22Rv1 (cell line): ENCODE data around the gene IFITM1.

ENCODE experiments used
- H3K27ac ChIP-seq: fragments of 450-650 bp; 2 replicates; pipeline ENCODE4 v1.5.1; 2017
- ZFX ChIP-seq: fragments of 450-650 bp; IDR thresholded peaks from 2 replicates; pipeline ENCODE4 v1.6.1; 2017; ENCODE audit warnings: antibody characterized with exemption, borderline replicate concordance
- TF ChIP-seq, protein P1 (sequence below): fragments of 450-650 bp; IDR thresholded peaks from 2 replicates; pipeline ENCODE4 v1.5.1; 2017; ENCODE audit warnings: mild to moderate bottlenecking

The IFITM1 gene

DNA sequence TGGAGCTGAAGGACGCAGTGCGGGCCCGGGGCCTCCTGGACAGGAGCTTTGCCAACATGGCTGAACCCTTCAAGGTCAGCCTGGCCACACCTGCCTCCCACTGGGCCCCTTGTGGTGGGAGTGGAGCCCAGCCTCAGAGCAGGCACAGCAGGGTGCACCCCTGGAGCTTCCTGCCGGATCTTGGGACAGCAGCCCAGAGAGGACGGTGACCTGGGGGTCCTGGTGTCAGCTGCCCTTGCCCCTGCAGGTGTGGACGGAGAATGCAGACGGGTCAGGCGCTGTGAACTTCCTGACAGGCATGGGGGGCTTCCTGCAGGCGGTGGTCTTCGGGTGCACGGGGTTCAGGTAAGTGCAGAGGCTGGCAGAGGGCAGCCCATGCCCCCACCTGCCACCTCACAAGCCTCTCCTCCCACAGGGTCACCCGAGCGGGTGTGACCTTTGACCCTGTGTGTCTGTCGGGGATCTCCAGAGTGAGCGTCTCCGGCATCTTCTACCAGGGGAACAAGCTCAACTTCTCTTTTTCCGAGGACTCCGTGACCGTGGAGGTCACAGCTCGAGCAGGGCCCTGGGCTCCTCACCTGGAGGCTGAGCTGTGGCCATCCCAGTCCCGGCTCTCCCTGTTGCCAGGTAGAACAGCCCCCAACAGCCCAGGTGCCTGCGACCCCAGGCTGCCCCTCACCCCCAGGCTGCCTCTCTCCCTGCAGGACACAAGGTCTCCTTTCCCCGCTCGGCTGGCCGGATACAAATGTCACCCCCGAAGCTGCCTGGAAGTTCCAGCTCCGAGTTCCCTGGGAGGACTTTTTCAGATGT lies 19.8 kb upstream of the IFITM1 start:
- TF ChIP-seq ZFX = no peak
- TF ChIP-seq, protein P1, sequence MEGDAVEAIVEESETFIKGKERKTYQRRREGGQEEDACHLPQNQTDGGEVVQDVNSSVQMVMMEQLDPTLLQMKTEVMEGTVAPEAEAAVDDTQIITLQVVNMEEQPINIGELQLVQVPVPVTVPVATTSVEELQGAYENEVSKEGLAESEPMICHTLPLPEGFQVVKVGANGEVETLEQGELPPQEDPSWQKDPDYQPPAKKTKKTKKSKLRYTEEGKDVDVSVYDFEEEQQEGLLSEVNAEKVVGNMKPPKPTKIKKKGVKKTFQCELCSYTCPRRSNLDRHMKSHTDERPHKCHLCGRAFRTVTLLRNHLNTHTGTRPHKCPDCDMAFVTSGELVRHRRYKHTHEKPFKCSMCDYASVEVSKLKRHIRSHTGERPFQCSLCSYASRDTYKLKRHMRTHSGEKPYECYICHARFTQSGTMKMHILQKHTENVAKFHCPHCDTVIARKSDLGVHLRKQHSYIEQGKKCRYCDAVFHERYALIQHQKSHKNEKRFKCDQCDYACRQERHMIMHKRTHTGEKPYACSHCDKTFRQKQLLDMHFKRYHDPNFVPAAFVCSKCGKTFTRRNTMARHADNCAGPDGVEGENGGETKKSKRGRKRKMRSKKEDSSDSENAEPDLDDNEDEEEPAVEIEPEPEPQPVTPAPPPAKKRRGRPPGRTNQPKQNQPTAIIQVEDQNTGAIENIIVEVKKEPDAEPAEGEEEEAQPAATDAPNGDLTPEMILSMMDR = no peak
- H3K27ac ChIP-seq = no peak overlapping the region

DNA sequence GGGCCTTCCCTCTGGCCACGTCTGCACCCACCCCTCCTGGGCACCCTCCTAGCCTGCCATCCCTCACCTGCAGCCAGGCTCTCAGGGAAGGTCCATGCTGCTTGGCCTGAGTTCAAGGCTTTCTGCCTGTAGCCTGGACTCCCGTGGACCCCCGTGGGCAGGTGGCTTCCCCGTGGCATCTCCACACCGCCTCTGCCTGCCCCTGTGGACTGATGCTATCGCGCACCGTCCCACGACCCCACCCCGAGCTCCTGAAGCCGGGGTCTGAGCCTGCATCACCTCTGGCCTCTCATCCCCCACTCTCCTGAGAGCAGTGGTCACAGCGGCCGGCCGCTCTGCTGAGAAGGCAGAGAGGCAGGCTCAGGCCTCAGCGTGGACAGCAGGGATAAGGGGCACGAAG lies 19.1 kb upstream of the IFITM1 start:
- no peak overlapping the region for H3K27ac ChIP-seq
- TF ChIP-seq, protein P1 = no peak
- TF ChIP-seq ZFX = no peak

DNA sequence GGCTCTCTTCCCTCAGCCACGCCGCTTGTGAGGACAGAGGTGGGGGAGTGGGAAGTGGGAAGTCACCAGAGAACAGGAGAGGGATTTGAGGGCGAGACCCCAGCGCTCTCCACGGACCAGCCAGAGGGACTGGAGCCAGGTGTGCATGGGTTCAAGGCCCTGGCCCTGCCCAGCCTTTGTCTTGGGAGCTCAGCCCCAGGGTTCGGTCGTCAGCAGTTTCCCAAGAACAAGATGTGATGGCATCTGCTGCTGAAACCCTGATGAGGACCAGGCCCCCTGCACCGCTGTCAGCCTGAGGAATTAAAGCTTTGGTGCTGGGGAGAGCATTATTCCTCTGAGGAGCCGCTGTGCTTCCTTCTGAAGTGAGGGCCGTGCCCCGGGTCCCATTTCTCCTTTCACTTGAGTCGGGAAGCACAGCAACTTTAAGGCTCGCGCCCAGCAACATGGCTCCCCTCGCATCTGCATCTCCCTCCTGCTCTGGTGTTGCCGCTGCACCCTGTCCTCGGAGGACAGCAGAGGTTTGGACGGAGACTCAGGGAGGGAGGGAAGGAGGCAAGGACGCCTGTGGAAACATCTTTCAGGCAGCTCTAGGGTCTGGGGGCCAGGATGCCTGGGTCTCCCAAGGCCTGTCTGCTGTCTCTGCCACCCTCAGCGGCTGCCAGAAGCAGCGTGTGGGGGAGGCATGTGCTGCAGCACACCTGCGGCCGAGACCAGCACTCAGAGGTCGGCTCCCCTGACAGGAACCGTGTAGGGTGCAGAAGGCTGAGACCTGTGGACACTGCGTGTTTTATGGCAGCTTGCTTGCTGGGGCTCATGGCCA lies 18.3 kb upstream of the IFITM1 start:
- H3K27ac ChIP-seq = no peak overlapping the region
- TF ChIP-seq, protein P1 = no peak

DNA sequence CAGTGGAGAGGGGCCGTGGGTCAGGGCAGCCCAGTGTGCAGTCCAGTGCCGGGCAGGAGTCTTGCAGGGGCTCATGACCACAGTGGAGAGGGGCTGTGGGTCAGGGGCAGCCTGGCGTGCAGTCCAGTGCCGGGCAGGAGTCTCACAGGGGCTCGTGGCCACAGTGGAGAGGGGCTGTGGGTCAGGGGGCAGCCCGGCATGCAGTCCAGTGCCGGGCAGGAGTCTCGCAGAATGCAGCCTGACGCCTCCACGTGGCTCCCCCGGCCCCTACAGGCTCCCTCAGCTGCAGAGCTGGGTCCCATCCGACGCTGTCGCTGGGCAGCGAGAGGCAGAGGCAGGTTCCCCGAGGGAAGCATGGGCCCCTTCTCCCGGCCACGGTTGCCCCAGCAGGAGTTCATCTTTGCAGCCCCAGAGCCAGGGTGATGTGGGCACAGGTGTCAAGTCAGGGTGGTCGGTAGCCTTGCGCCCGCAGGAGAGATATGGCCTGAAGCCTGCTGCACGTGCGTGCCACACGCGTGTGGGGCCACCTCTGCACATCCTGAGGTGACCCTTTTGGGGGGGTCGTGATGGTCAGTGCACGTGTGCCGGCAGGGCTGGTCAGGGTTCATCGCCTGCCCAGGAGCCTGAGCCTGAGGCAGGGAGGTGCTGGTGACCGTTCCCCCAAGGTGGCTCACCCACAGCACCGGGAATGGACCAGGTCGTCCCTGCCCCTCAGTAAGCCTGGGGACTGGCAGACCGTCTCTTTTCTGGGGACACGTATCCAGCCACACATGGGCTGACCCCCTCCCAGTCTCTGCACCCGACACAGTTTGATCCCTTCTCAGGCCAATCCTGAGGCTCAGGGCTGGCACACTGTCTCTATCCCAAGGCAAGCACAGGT lies 17.4 kb upstream of the IFITM1 start:
- TF ChIP-seq, protein P1 = no peak
- no peak for TF ChIP-seq ZFX

DNA sequence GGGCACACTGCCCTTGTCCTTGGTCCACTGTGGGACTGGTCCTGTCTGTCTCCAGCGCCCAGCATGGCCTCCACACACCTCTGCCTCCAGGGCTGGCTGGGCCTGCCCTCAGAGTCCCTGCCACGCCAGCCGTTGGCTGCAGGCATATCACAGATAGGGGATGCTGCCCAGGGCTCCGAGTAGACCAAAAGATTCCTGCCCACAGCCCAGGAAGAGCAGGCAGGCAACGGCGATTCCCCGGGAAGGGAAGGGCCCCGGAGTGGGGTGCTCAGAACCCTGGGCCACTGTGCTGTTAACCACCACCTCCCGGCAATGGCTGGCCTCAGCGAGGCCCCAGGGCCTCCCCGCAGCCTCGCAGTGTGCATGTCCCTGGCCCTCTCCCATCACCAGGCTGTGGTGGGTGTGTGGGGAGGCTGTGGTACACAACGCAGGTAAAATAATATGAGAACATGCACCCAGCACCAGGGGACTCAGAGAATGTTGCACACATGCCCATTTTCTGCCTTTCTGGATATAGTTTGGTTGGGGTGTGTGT lies 16.7 kb upstream of the IFITM1 start:
- no peak overlapping the region for H3K27ac ChIP-seq
- TF ChIP-seq, protein P1 = no peak
- no peak for TF ChIP-seq ZFX

More for the DNA sequence above, 17.4 kb upstream of the IFITM1 start:
- no peak overlapping the region for H3K27ac ChIP-seq

DNA sequence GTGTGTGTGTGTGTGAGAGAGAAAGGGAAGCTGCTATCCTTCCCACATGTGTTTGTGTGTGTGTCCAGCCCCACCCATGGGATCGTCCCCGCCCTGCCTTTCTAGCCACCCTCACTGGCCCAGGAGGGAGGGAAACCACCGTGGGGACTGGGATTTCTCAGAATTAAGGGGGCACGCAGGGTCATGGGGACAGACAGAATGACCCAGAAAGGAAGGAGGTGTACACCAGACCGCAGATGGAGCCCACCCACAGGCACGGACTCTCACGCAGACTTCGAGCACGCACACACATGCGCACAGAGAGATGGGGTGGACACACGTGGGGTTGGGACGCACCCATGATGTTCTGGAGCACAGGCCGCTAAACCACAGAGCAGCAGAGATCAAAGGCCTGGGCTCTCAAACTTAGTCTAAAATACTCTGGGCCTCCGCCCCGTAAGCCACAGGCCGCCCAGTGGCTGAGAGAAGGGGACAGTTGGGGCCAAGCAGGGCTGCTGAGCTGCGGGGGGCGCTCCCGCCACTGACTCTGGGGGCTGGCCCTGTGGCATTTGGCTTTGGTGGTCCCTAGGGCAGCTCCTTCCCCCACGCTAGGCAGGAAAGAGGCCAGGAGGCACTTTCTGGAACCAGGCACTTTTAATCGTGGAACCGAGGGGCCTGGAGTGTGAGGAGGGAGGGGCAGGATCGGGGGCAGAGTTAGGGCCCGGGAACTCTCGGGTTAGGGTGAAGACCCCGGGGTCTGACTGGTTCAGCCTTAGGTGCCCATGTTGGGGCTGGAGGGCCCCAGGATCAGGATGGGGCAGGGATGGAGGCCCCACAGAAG lies 16.0 kb upstream of the IFITM1 start:
- no peak for TF ChIP-seq ZFX
- TF ChIP-seq, protein P1 = no peak
- no peak overlapping the region for H3K27ac ChIP-seq
